Chondrocyte (in vitro differentiated cells): Measurements from ENCODE around the gene CCBE1. TPM values are rescaled to one million over a fixed set of nuclear protein-coding genes. Genes with fewer than 3 reads are reported as not detected.

Experiments
- DNase-seq: peaks from one replicate; pipeline ENCODE4 v3.0.0; 2021; ENCODE audit warnings: mixed read lengths, low spot score
- H3K27ac Mint-ChIP-seq: one replicate; pipeline ENCODE4 v1.8.0; 2021; ENCODE audit warnings: mild to moderate bottlenecking, moderate library complexity, mixed read lengths; ENCODE audit not compliant: unreplicated experiment
- H3K27me3 Mint-ChIP-seq: 2 replicates; pipeline ENCODE4 v1.8.0; 2021; ENCODE audit warnings: low read depth, mixed read lengths
- H3K36me3 Mint-ChIP-seq: 2 replicates; pipeline ENCODE4 v1.8.0; 2021; ENCODE audit warnings: low read depth, mixed read lengths
- H3K4me1 Mint-ChIP-seq: 2 replicates; pipeline ENCODE4 v1.8.0; 2021; ENCODE audit warnings: low read depth, mild to moderate bottlenecking, mixed read lengths
- H3K4me3 Mint-ChIP-seq: one replicate; pipeline ENCODE4 v1.8.0; 2021; ENCODE audit warnings: mild to moderate bottlenecking, moderate library complexity, mixed read lengths; ENCODE audit not compliant: unreplicated experiment
- H3K9me3 Mint-ChIP-seq: 2 replicates; pipeline ENCODE4 v1.8.0; 2021; ENCODE audit warnings: low read depth, mixed read lengths
- total RNA-seq: library from RNA; stranded (reverse); gene quantifications from 3 replicates; pipeline ENCODE4 v1.2.1, GENCODE V29; 2021
- TF ChIP-seq, protein P1 (sequence below): fragments of 200-600 bp; sonication (generic); IDR thresholded peaks from 2 replicates; pipeline ENCODE4 v1.5.0; 2021; ENCODE audit warnings: antibody characterized with exemption, mild to moderate bottlenecking, moderate library complexity

Gene CCBE1
- total RNA-seq, 1 donor from 2014 or later, result 0.72 TPM

DNA sequence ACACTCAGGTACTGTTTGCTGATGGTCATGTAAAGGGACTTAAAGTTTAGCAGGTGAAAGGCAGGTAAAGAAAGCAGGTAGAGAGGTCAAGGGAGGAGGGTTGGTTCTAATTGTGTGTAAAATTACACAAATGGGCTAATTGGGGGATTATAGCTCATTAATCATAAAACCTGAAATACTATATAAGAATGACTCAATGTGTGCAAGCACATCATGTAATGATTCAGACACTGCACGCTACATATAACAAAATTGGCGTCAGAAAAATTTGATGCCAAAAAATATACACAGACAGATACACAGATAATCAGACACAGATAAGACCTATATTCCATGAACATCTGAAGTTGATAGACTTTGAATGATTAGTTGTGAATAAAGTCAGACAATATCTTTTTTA lies 217.4 kb downstream of the CCBE1 start:
- no peaks in the 10 kb centered on the region for H3K4me1 Mint-ChIP-seq
- TF ChIP-seq, protein P1, sequence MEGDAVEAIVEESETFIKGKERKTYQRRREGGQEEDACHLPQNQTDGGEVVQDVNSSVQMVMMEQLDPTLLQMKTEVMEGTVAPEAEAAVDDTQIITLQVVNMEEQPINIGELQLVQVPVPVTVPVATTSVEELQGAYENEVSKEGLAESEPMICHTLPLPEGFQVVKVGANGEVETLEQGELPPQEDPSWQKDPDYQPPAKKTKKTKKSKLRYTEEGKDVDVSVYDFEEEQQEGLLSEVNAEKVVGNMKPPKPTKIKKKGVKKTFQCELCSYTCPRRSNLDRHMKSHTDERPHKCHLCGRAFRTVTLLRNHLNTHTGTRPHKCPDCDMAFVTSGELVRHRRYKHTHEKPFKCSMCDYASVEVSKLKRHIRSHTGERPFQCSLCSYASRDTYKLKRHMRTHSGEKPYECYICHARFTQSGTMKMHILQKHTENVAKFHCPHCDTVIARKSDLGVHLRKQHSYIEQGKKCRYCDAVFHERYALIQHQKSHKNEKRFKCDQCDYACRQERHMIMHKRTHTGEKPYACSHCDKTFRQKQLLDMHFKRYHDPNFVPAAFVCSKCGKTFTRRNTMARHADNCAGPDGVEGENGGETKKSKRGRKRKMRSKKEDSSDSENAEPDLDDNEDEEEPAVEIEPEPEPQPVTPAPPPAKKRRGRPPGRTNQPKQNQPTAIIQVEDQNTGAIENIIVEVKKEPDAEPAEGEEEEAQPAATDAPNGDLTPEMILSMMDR, result no peak
- peaks cover 10% of the 10 kb centered on the region for H3K27me3 Mint-ChIP-seq
- H3K27ac Mint-ChIP-seq, result no peak overlapping the region
- no peaks in the 10 kb centered on the region for H3K36me3 Mint-ChIP-seq
- no peak overlapping the region for H3K4me3 Mint-ChIP-seq
- H3K9me3 Mint-ChIP-seq, result no peaks in the 10 kb centered on the region
- no peak for DNase-seq

DNA sequence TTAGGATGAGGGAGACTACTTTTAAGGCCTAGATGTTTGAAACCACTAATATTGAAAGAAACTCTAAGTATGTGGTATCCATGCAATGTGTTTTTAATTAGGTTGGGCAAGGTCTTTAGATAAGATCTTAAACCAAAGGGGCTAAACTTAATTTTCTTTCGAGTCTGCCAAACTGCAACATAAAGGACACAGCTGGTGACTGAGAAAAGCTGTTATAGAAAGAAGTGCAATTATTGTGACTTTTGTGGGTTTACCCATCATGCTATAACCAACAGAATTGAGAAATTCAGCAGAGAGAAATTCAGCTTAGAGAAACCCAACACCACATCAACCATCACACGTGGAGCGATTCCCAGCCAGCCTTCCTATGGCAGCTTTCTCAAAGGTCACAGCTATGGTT lies 218.6 kb downstream of the CCBE1 start:
- H3K36me3 Mint-ChIP-seq, result no peaks in the 10 kb centered on the region
- H3K27ac Mint-ChIP-seq, result no peak overlapping the region
- no peaks in the 10 kb centered on the region for H3K4me1 Mint-ChIP-seq
- H3K9me3 Mint-ChIP-seq, result peaks cover 4% of the 10 kb centered on the region
- no peak overlapping the region for H3K4me3 Mint-ChIP-seq
- H3K27me3 Mint-ChIP-seq, result peaks cover 10% of the 10 kb centered on the region
- TF ChIP-seq, protein P1, result no peak
- no peak for DNase-seq

DNA sequence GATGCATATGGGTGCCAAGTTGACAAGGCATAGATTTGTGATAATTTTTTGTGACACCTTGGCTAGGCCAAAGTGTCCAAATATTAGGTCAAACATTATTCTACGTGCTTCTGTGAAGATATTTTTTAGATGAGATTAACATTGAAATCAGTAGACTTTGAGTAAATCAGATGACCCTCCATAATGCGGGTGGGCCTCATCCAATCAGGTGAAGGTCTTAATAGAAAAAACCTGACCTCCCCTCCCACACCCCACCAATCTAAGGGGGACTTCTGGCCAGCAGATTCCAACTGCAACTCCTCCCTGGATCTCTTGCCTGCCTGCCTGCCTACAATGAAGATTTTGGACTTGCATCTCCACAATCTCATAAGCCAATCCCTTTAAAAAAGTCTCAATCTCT lies 219.4 kb downstream of the CCBE1 start:
- H3K4me3 Mint-ChIP-seq, result no peak overlapping the region
- peaks cover 4% of the 10 kb centered on the region for H3K9me3 Mint-ChIP-seq
- H3K36me3 Mint-ChIP-seq, result no peaks in the 10 kb centered on the region
- no peaks in the 10 kb centered on the region for H3K4me1 Mint-ChIP-seq
- H3K27me3 Mint-ChIP-seq, result peaks cover 10% of the 10 kb centered on the region
- H3K27ac Mint-ChIP-seq, result no peak overlapping the region
- TF ChIP-seq, protein P1, result no peak
- DNase-seq, result no peak

DNA sequence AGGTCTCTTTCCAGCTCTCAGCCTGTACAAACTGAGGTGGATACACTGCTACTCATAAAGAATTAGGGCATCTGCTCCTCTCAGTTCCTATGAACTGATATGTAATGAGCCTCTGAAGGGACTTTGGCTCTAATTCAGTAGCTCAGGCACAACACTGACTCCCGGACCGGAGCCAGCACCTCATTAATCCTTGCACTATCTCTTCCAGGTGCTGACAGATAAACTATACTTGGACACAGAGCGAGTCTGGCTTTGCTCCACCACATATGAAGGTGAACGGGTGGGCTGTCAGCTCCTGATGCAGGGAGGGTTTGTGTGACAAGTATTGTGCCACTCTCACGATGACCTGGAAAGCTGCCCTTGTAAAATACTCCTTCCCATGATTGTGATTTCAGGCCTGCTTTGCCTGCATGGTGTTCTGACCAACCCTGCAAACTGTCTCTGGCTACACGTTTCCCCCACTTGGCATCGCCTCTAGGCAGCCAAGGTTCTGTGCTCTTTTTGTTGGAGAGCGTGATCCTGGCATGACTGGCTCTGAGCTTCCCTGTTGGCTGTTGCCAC lies 226.6 kb downstream of the CCBE1 start:
- TF ChIP-seq, protein P1, result no peak
- no peaks in the 10 kb centered on the region for H3K36me3 Mint-ChIP-seq
- DNase-seq, result no peak
- no peaks in the 10 kb centered on the region for H3K4me1 Mint-ChIP-seq
- no peak overlapping the region for H3K4me3 Mint-ChIP-seq
- peaks cover 4% of the 10 kb centered on the region for H3K9me3 Mint-ChIP-seq
- H3K27me3 Mint-ChIP-seq, result peaks cover 6% of the 10 kb centered on the region
- H3K27ac Mint-ChIP-seq, result no peak overlapping the region

DNA sequence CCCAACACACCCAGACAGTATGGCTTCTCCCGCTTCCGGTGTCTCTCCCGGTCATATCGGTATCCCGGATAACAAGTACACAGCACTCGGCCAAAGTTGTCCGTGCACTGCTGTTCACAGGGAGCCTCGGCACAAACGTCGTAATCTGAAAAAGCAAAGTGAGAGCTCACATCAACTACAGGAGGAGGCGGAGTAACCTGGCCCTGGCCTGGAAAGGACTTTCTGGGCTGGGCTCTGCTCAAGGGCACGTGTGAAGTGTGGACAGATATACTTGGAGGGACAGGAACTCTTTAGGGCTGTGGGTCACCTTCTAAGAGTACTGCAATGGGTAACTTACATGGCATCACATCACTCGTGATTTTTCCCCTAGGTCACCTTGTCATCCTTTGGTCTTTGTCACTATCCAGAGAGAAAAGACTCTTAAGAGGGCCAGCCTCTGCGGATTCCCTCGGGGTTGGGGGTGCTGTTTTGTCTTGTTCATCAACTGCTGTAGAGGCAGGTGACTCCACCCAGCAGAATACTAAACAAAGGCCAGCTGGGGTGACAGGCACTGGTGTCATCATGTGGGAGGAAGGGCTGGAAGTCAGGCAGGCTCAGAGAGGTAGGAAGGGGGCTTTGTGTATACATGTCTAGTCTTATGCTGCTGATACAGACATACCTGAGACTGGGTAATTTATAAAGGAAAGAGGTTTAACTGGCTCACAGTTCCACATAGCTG lies 227.6 kb downstream of the CCBE1 start:
- Mint-ChIP-seq H3K27me3 (peaks cover 1% of the 10 kb centered on the region), H3K9me3 (peaks cover 4% of the 10 kb centered on the region), H3K36me3 (no peaks in the 10 kb centered on the region), H3K4me3 (no peak overlapping the region), H3K4me1 (no peaks in the 10 kb centered on the region), H3K27ac (no peak overlapping the region)
- TF ChIP-seq, protein P1, result no peak
- DNase-seq, result no peak
